H1 (cell line): ENCODE results near the gene PRDX5. TPM values are rescaled to one million over a fixed set of nuclear protein-coding genes. Genes with fewer than 3 reads are reported as not detected.

Source experiments
- POLR2AphosphoS5 ChIP-seq: IDR thresholded peaks from 2 replicates; pipeline ENCODE4 v1.6.1; 2011; ENCODE audit warnings: low read depth, low read length
- polyA plus RNA-seq, 7 experiments: library from polyadenylated mRNA; depleted of rRNA in 3 of 7; stranded (reverse) in 5 of 7; unstranded in 2 of 7; fragments of >200 nt in 5 of 7; fragments of 200-250 nt in 2 of 7; gene quantifications; 1 replicate in 5 of 7; 2 replicates in 1 of 7; 4 replicates in 1 of 7; pipeline versions ENCODE4 v1.2.1 to v1.2.3, GENCODE V29; 2011 to 2013; ENCODE audit warnings: missing spikeins in 2 of 7, mixed read lengths in 2 of 7
- total RNA-seq: library from RNA; stranded (reverse); fragmentation: NEBNext Ultra II Directional; extraction: Animal tissue kit (Norgen Biotek cat#: 25700); gene quantifications from 2 replicates; pipeline ENCODE4 v1.2.1, GENCODE V29; 2021

Gene PRDX5
- total and polyA plus RNA-seq, 2 of the 8 experiments (the other 6 are each of a cell fraction or from before 2014, with no cell fraction given): 201 to 582 TPM

- TF ChIP-seq POLR2AphosphoS5: no peak
Observed at GRCh38 chr11:64291752-64292459, 26.0 kb upstream of the PRDX5 start (continued).
